GM12865 (cell line): ENCODE results near the gene CFAP74.

Source experiments
- DNase-seq: peaks from one replicate; pipeline ENCODE4 v3.0.0; 2010; ENCODE audit warnings: low read depth
- H3K4me3 ChIP-seq: 2 replicates; pipeline ENCODE4 v1.5.1; 2011; ENCODE audit warnings: mild to moderate bottlenecking, low read depth, low read length, control low read depth
- TF ChIP-seq, protein P1 (sequence below): IDR thresholded peaks from 2 replicates; pipeline ENCODE4 v1.5.1; 2011; ENCODE audit warnings: low read length, control low read depth, low read depth, inconsistent platforms; ENCODE audit not compliant: insufficient read depth; ENCODE audit errors: missing control alignments

Gene CFAP74

DNA sequence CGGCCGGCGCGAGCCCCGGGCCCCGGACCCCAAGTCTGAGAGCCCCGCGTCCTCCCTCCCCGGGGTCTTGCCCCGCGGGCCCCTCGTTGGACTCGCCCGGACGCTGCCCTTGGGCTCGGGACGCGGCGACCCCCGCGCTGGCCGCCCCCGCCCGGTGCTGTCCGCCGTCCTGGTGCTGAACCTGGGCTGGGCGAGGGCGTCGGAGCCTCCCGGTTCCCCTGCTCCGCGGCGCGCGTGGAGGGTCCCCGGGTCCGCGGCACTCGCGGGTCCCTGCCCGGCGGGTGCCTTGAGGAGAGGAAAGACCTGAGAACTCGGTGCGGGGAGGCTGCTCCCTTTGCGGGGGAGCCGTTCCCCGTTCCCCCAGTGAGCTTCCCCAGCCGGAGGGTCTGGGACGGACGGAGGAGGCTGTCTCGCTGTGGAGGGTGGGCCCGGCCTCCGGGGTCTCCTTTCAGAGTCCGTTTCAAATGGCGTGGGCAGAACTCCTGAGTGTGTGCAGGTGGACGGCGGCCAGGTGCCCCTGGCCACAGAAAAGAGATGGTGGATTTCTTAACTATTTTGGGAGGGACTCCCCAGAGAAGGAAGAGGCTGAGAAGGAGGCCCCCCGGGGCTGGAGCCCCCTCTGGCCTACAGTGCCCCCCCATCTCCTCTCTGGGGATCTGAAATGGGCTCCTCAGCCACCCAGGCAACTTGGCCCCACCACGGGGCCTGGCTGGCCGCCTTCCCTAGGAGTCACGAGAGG is 16.2 kb upstream of the CFAP74 start:
- TF ChIP-seq, protein P1, sequence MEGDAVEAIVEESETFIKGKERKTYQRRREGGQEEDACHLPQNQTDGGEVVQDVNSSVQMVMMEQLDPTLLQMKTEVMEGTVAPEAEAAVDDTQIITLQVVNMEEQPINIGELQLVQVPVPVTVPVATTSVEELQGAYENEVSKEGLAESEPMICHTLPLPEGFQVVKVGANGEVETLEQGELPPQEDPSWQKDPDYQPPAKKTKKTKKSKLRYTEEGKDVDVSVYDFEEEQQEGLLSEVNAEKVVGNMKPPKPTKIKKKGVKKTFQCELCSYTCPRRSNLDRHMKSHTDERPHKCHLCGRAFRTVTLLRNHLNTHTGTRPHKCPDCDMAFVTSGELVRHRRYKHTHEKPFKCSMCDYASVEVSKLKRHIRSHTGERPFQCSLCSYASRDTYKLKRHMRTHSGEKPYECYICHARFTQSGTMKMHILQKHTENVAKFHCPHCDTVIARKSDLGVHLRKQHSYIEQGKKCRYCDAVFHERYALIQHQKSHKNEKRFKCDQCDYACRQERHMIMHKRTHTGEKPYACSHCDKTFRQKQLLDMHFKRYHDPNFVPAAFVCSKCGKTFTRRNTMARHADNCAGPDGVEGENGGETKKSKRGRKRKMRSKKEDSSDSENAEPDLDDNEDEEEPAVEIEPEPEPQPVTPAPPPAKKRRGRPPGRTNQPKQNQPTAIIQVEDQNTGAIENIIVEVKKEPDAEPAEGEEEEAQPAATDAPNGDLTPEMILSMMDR: no peak
- no peak overlapping the region for H3K4me3 ChIP-seq
- no peak for DNase-seq

DNA sequence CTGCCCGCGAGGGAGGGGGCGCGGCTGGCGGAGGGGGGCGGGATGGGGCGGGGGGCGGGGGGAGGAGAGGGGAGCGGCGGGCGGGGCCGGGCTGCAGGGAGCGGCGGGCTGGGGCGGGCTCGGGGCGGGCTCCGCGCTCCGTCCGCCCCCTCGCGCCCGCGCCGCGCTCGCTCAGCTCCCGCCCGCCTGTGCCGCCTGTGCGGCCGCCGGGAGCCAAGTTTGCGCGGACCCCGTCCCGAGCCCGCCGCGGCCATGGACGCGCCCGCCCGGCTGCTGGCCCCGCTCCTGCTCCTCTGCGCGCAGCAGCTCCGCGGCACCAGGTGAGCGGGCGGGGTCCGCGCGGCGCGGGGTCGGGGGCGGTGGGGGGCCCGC is 15.6 kb upstream of the CFAP74 start, which contains the start of gene GABRD:
Gene GABRD (plus strand): TSS at position 174 of the 372 bp plus-strand sequence. CDS start 79 bp downstream, at position 253.
- DNase-seq: no peak
- H3K4me3 ChIP-seq: no peak within 1 kb of the TSS
- TF ChIP-seq, protein P1: no peak

DNA sequence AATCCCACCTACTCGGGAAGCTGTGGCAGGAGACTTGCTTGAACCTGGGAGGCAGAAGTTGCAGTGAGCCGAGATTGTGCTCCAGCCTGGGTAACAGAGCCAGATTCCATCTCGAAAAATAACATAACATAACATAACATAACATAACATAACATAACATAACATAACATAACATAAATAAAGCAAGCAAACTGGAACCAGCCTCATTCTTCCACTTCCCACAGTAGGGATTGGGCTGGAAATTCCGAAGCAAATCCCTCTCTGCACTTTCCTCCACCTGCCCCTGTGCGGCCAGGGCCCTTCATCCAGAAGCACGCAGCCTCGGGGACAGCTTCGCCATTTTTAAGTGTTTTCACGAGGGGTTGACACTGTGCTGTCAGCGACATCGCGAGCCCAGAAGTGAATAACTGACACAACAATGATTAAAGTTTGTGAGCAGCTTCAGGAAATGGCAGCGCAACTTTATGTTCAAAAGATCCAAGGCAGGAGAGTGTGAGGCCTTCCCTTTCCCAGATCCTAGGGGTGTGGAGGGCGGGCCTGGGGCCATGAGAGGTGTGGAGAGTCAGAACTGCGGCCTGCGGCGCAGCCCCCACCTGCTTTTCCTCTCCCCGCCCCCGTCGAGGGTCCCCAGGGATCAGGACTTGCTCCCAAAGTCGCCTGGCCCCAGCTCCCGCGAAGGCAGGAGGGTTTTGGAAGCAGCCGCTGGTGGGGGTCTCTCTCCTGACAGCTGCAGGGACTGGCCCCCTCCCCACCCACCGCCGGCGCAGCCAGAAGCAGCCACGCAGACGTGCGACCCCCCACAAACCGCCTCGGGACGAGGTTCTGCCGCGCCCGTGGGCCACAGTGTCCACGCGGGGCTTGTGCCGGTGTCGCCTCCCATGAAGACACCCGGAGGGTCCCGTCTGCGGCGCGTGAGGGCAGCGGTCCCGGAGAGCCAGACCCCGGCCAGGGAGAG is 14.9 kb upstream of the CFAP74 start:
- TF ChIP-seq, protein P1: no peak
- no peak for DNase-seq
- no peak overlapping the region for H3K4me3 ChIP-seq

DNA sequence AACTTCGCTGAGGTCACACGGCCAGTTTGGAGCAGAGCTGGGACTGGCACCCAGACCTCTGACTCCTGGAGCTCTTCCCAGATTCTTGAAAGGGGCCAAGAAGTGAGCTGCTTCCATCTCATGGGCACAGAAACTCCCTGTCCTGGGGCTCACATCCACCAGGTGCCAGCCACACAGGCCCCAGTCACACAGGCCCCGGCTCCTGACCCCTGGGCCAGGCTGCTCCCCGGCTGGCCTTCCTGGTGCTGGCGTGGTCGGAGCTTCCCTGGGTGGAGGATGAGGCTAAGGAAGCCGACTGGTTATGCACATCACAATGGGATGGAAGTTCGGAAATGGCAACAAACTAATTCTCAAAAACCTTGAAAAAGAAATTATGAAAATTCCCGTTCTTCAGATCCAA is 12.5 kb upstream of the CFAP74 start:
- DNase-seq: no peak
- no peak overlapping the region for H3K4me3 ChIP-seq
- TF ChIP-seq, protein P1: no peak

DNA sequence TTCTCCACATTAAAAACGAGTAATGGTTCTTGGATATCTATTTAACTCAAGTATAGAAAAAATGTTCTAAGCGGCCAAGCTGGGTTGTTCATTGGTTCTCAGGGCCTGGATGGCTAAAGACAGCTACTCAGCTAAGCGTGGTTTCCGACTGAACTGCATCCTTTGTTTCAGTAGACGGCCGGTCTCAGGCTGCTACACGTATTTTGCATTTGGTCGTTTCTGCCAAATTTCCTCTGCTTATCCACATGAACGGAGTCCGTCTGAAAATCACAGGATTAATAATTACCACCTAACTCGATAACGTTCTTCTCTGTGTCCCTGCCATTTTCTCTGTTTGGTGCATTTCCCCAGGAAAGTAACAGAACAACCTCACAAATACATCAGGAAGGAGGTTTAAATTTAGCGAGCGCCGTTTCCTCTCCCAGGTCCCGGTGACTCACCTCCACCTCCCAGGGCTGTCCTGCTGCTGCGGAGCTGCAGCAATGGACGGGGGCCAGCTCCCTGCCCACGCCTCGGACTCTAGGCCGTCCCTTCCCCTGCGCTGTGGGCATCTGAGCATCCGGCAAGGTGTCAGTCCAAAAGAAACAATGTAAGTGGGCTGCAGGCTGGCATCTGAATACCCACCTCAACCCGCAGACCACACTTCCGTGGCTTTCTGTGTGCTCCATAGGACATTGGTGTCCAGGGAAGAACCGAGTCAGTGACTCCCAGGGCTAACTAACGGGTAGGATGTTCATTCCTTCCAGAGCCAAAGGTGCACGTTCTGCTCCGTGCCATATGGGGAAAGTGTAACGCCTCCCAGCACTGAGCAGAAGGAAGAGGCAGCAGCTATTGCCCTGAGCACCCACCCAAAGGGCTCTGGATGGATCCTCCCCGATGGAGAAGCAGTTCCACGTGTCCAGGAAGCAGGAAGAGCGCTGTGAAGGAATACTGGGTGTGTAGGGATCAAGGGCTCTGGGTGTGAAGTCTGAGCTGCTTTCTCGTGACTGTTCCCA is 11.5 kb upstream of the CFAP74 start:
- no peak overlapping the region for H3K4me3 ChIP-seq
- TF ChIP-seq, protein P1: no peak
- DNase-seq: no peak

DNA sequence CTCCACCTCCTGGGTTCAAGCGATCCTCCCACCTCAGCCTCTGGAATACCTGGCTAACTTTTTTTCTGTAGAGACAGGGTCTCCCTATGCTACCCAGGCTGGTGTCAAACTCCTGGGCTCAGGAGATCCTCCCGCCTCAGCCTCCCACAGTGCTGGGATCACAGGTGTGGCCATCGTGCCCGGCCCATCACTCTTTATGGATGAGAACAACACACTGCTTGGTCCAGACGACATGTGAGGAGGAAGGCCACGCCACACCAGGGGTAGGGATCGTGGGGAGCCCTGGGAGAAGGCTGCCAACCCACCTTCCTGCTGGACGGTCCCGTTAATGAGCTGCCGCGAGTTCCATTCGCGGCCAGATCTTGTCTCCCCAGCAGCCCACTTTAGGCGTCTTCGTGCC is 10.6 kb upstream of the CFAP74 start:
- no peak for DNase-seq
- H3K4me3 ChIP-seq: no peak overlapping the region
- TF ChIP-seq, protein P1: no peak
